Raji (cell line): ENCODE results near the gene CCDC148.

Source experiments
- POLR2A ChIP-seq: IDR thresholded peaks from 2 replicates; pipeline ENCODE4 v1.6.1; 2011; ENCODE audit warnings: low read depth, low read length, control low read depth; ENCODE audit not compliant: insufficient read depth

CCDC148 gene

DNA sequence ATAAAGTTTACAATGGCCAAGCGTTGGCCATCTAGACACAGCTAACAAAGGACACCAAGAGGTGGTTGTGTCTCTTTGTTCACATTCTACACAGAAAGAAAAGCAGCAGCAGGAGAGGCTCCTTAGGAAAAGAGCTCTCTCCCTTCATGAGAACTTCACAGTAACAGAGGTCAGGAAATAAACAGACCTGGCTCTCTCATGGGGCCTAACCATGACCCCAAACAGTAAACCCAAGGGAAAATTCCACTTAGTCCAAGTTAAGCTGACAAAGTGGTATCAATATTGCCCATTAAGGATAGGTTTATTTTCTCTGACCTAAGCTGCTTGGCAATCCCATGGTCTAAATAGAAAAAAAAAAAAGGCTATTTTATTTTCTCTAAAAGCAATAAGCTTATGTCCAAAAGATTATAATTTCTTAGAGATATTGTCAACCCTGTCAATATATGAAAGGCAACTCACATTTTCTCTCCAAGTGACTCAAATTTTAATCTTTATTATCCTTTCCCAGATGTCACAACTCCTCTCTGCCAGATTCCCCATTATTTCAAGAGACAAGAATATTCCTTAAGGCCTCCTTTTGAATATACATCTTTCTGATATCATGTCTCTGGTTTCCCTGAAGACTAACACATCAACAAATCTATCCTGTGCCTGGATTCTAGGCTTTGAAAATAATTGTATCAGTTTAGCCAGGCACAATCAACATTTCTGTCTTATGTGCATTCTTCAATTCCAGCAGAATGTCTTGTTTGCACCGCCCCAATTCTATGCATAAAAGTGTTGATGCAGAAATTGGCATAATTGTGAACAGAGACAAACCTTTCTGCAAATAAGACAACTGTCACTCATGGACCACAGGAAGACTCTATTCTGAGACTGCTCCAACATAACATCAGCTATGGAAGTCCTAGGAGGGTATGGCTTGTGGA, 263.8 kb downstream of the CCDC148 start:
- TF ChIP-seq POLR2A = no peak

DNA sequence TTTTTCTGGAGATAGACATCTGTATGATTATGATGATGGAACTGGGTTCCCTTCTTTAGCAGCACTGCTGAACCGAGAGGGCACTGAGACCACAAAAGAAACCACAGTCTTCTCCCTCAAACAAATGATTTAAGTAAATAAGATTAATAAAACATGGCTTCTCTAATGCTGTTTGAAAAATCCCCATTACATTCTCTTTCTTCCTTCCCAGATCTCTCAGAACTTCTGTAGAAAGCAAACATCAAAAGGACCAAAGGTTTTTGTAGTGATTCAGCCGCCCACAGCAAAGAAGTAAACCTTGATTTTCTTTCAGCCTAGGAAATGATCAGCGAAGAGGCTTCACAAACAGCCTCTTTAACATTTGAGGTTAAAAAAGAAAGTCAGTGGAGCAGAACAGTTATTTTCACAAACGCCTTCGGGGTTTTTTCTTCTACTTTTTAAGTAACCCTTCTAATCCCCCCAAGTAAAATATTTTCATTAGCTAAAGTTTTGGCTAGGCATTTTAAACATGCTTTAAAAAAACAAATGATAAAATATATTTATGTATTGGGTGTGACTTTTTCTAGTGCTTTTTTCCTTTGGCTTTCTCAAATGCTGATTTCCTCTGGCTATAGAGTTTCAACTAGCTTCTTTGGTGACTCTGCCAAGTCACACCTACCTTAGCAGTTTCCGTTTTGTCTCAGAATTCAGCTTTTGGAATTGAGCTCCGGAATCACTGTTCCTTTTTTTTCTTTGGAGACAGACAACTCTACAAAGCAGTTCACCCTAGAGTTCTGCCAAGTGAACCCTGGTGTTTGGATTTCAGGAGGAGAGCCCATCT, 265.3 kb downstream of the CCDC148 start:
- TF ChIP-seq POLR2A = no peak

DNA sequence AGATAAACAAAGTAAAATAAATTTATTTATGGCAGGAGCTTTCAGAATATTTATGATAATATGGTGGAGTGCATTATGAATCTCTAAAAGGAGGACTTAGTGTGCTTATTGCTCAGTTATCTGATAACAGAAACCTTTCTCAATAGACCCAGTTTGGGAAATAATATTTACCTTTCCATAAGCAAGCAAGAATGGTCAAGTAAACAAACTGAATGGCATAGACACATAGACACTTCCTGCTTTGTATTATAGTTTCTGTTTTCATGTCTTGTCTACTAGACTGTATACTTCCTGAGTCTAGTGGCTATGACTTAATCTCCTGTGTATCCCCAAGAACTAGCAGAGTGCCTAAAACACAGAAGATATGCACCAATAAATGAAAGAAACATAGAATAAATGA, 267.0 kb downstream of the CCDC148 start:
- TF ChIP-seq POLR2A = no peak

DNA sequence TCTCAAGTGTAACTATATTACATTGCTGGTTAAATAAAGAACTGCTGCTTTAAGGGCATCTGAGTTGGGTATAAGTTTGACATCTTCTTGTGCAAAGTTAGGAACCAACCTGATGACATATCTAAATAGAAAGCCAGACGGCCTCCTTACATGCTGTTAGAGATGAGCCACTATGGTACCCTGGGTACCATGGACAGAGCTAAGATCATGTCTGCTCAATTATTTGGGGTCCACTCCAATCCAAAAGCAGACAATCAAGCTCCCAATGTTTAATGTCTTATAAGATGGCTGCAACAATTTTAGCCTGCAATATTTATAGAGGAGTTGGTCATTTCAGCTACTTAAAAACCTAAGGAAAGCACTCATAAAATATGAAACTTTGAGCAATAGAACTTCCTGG, 268.6 kb downstream of the CCDC148 start:
- TF ChIP-seq POLR2A = no peak

DNA sequence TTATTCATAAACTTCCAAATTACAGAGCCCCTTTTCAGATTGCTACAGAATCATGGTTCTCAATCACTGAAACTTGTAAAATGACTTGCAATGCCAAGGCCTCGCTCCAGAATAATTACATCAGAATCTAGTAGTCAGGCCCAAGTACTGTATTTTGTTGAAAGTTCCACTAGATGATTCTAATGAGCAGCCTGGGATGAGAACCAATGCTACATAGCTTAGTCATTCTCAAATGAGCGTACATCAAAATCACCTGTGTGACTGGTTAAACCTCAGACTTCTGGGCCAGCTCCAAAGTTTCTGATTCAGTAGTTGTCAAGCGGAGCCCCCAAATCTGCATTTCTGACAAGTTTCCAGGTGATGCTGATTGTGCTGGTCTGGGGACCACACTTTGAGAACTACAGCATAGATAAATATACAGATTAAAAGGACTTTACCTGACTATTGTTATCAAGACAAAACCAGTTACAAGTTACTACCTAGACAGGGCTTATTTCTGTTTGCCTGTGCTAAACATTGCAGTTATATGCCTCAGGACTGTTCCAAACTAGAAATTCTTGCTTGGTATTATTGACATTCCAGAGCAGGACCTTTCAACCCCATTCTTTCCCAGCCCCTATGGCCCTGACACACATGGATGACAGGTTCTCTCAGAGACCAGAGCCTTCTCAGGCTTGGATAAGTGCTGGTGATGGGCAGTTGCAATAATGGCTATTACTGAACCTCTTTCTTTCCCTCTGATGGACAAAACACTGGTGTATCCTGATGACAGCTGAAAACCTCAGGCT, 271.8 kb downstream of the CCDC148 start:
- no peak for TF ChIP-seq POLR2A

DNA sequence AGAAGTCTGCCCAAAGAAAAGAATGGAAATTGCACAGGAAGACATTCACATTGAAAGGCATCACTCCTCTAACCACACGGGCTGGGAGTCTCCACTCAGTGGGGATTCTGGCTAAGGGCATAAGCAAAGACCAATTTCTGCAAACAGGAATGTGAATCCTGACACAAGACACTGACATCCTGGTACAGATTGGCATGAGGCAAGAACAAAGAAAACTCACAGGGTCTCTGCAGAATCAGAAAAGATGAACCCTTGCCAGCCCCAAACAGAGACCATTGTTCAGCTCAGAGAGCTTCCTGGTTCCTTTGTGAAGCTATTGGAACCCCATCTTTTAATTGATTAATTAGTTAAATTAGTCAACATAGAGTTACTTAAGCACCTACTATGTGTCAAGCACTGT, 272.6 kb downstream of the CCDC148 start:
- no peak for TF ChIP-seq POLR2A

DNA sequence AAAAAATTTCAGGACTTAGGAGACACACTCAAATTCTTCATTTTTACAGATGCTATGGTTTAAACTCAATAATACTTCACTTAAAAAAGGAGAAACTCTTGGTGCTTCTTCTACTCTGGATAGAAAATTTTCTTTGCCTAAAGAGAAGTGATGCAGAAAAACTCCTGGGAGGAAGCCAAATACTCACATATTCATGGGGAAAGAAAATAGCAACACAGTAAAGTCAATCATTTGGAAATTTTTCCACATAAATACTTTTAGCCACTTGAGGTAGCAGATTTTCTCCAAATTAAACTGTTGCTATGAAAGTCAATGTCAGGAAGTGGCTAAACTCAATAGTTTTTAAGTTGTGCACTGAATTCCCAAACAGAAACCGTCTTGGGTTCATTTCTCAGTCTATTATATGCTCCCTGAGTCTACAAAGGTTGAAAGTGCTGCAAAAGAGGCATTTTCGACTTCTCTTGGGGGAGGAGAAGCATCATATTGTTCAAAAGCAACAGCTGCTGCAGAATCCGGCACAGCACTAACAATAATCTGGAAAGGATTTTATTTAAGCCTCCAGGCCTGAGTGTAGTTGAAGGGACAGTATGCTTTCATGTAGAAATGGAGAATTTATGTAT, 273.8 kb downstream of the CCDC148 start:
- TF ChIP-seq POLR2A = no peak

DNA sequence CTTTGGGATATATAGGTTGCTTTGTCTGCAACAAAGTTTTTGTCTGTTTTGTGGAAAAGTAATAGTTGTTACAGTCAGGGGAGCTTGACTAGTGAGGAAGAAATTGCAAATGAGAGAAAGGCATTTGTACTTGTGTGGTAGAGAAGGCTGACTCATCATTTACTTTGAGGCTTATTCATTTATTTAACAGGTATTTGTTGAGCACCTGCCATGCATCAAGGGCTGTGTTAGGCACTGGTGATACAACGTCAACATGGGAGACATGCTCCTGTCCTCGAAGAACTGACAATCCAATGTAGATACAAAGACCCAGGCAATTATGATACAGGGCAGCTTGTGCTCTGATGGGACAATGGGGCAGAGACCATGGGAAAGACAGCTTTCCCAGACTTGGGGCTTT, 275.4 kb downstream of the CCDC148 start:
- TF ChIP-seq POLR2A = no peak

DNA sequence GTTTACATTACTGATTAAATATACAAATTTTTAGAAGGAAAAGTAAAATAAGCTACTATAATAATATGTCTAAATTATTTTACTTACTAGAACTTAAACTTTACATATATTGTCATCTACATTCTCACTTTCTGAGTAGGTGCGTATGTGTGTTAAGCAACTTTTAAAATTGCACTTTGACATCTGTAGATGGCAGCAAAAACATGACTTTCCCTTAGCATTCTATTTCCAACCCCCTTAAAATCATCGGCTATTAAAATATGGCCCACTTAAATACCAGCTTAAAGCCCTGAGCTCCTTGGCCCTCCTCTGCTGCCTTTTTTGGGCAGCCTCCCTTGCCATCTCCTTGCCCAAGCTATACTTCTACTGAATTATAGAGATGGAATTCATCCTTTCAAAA, 276.9 kb downstream of the CCDC148 start:
- no peak for TF ChIP-seq POLR2A

DNA sequence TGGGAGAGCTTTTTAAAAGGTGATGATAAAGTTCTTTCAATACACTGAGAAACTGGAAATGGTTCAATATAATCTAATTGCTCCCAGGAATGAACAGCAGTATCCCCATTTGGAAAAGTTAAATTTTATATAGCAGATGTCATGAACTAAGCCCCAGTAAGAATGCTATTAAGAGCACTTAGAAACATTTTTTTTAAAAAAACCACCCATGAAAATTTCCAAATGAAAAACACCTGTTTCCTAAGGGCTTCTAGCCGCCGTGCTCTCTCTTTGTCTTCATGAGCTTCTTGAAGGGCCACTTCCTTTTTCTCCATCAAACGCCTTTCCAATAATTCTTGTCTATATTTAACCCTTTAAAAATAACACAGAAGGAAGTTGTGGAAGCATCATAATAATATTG, 277.9 kb downstream of the CCDC148 start:
- TF ChIP-seq POLR2A = no peak

DNA sequence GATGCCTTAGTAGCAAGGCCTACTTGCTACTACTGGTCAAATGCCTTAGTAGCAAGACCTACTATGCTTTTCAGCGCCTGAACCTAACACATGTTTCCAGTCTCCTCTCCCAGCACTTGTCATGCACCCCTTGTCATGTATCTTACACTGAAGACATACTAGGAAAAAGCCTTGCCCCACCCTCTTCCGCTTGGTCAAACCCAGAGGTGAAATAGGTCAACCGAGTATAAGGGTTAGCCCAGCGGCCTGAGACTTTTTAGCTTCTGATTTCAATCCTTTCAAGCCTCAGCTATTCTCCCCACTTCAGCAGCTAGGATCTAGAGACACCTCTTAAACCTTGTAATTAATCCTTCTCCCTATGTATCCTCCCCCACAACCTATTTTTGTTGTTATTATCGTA, 281.6 kb downstream of the CCDC148 start:
- TF ChIP-seq POLR2A = no peak

DNA sequence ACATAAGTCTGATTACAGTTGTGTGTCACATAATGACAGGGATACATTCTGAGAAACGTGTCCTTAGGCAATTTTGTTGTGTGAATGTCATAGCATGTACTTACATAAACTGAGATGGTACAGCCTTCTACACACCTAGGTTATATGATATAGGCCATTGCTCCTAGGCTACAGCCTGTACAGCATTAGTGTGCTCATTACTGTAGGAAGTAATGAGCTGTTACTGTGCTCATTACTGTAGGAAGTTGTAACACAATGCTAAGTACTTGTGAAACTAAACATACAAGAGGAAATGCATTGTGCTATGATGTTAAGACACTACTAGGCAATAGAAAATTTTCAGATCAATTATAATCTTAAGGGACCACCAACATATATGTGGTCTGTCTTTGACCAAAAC, 282.1 kb downstream of the CCDC148 start:
- TF ChIP-seq POLR2A = no peak

DNA sequence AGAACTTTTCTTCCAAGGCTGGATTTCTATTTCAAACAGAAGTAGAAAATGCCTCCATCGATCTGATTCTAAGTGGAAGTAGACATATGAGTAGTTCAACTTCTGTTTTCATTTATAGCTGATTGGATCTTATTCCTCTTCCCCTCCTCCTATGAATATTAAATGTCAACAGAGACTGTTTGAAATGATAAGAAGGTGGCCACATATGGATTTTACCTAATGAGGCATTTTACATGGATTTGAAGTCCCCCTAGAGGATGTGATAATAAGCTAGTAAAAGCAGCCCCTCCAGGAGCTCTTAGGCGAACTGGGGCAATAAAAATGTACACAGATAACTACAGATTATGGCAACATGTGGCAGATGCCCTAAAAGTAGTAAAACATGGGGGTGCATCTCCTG, 283.8 kb downstream of the CCDC148 start:
- no peak for TF ChIP-seq POLR2A

DNA sequence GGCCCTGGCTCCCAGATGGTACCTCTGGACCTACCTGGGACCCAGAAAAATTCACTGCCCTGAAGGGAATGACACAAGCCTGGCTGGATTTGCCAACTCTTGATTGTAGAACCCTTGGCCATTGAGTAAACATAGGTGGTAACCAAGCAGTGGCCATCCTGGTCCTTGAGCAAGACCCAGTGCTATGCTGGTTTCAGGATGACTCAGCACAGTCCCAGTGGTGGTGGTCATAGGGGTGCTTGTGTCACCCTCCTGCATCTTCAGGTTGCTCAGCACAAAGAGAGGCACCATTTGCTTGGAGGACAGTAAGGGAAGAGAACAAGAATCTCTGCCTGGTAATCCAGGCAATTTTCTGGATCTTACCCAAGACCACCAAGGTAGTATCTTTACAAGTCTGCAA, 302.0 kb downstream of the CCDC148 start:
- no peak for TF ChIP-seq POLR2A
